Right lobe of liver (tissue), 4 donors: ENCODE data around the gene ITGA8.

Experiments used
- CTCF ChIP-seq, 4 donors: fragments of 200-600 bp in 3 of 4; fragments of 450-650 bp in 1 of 4; IDR thresholded peaks; one replicate each; pipeline versions ENCODE4 v1.5.1 to v1.8.0; 2016 to 2022; ENCODE audit warnings: antibody characterized with exemption in 4 of 4, mild to moderate bottlenecking in 2 of 4
- POLR2A ChIP-seq: fragments of 450-650 bp; IDR thresholded peaks from one replicate; pipeline ENCODE4 v1.6.1; 2017; ENCODE audit warnings: antibody characterized with exemption, mild to moderate bottlenecking
- donor health status: DM: no; HTN: no; CAD: no.
- donor health status: DM: no; HTN: no; CAD: no.
- donor health status: DM: no; HTN: yes; CAD: no.

GRCh38 chr10:15740261-15740660 is 20.5 kb upstream of the ITGA8 start:
- TF ChIP-seq CTCF (IDR thresholded peaks at IDR 0.05) (no peak), POLR2A (no peak)
